OCI-LY7 (cell line): ENCODE data around the gene YTHDF1.

ENCODE experiments used
- CTCF ChIP-seq: fragments of 200-600 bp; sonication (generic); conservative IDR thresholded peaks from 2 replicates; pipeline ENCODE4 v1.5.1; 2014; ENCODE audit warnings: mild to moderate bottlenecking, antibody characterized with exemption, low read length, moderate library complexity, mixed read lengths
- EZH2phosphoT487 ChIP-seq: fragments of 200-600 bp; sonication (generic); IDR thresholded peaks from 2 replicates; pipeline ENCODE4 v1.6.1; 2018; ENCODE audit warnings: low read depth, borderline replicate concordance, mild to moderate bottlenecking, mixed run types, antibody characterized with exemption, low read length, moderate library complexity, mixed read lengths

DNA sequence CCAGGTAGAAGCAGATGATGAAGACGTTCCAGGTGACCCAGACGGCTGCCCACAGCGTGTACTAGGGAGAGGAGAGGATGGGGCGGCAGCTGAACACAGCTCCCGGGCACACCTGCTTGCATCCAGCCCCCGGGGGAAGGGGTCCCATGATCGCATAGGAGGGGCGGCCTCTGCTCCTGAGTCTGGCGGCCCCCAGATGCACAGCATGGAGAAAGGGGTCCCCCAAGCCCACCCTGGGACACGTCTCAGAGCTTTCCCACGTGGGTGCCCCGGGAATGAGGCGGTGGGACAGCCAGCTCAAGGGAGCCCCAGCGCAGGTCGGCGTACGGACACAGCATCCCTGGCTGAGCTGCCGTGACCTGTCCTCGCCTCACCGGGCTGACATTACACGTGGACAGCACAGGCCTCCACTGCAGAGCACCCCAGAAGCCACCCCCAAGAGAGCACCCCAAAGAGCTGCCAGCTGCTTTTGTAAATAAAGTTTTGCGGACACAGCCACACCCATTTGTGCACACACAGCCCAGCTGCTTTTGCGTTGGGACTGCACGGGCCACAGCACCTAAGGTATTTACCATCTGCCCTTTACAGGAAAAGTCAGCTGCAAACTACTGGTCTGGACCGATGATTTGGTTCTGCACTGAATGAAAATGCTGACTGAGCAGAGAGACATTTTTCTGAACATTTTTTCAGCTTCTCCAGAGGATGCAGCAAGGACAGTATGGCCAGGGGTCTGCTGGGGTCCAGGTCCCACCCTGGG lies 33.1 kb upstream of the YTHDF1 start:
- TF ChIP-seq CTCF (no peak), EZH2phosphoT487 (no peak)
